Measurements from ENCODE around the gene MSANTD3. TPM values are rescaled to one million over a fixed set of nuclear protein-coding genes. Genes with fewer than 3 reads are reported as not detected.

MSANTD3 gene
- total and polyA plus RNA-seq, 2 of the 13 experiments (the other 11 are each of a cell fraction or from before 2014, with no cell fraction given): 10.1 to 19.2 TPM

DNA sequence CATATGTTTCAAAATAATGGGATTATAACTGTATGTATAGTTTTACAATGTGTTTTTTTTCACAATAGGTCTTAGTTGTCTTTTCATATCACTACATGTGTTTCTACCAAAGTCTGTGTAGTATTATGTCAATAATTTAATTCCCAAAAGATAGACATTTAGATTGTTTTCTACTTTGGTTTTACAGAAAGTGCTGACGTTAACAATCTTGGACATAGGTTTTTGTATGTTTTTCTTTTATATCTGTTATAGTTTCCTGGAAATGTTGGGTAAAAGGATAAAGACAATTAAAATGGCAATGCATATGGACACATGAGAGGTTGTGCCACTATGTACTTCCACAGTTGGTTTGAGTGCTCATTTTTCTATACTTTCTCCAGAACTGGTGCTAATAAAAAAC, 61.2 kb downstream of the MSANTD3 start:
- H4K20me1 ChIP-seq (ENCODE audit: insufficient read depth, low read length): no peaks in the 10 kb centered on the region
- CTCF ChIA-PET (ENCODE audit: low intra/inter-chr PET ratio, low total read pairs): no interaction called here
- peak; percentile 63 for TF ChIP-seq MAFF (IDR thresholded peaks at IDR 0.05; ENCODE audit: low read depth, low read length)
- no peak for TF ChIP-seq PRDM15 (CRISPR knock-in tag; IDR thresholded peaks at IDR 0.05)
- TF ChIP-seq MAFK (conservative IDR thresholded peaks at IDR 0.05 in 1 of 2, IDR thresholded peaks at IDR 0.05 in 1 of 2; ENCODE audit: low read length in 2 of 2): peak; percentile 61 to 82
- 81% methylated on average over 1 of the region's 1 CpG for WGBS (ENCODE audit: low lambda C conversion rate)
- ATAC-seq: no peak
- no peaks in the 10 kb centered on the region for H3K36me3 ChIP-seq (replicated peaks in 1 of 2; ENCODE audit: control insufficient read depth in 1 of 2, insufficient read depth in 2 of 2, low read length in 2 of 2)
- POLR2A ChIA-PET: no interaction called here
- BruUV-seq (replicated peaks): no TSS peak
- no peaks in the 10 kb centered on the region for H3K9me3 ChIP-seq (ENCODE audit: low read length)
- no peaks in the 10 kb centered on the region for H3K27me3 ChIP-seq (ENCODE audit: control insufficient read depth in 1 of 2, insufficient read depth in 2 of 2, low read length in 2 of 2)
- no peak for DNase-seq (ENCODE audit: low spot score)
- H2AFZ ChIP-seq (ENCODE audit: low read length): no peak overlapping the region
- H3K4me3 ChIP-seq (replicated peaks in 1 of 3; ENCODE audit: insufficient read depth in 1 of 3, low read depth in 2 of 3, low read length in 3 of 3): no peak overlapping the region
- H3K4me1 ChIP-seq (ENCODE audit: insufficient read depth, low read length): peaks cover 10% of the 10 kb centered on the region
- H3K4me2 ChIP-seq (ENCODE audit: low read depth, low read length): no peak overlapping the region
- no peak for FAIRE-seq
- intact Hi-C loops (cut with micrococcal nuclease; ENCODE audit: unreplicated experiment): no loop called here
- H3K27ac ChIP-seq (ENCODE audit: extremely low read length, insufficient read depth, low read length): no peak overlapping the region
- H3K9ac ChIP-seq (ENCODE audit: insufficient read depth, low read depth, low read length): no peak overlapping the region
- in situ Hi-C loops (cut with HindIII; ENCODE audit: extremely low pct_ligation_motif_present, low pct_unique_long_range_greater_than_20kb): no loop called here
- H3K79me2 ChIP-seq (ENCODE audit: insufficient read depth, low read length): no peaks in the 10 kb centered on the region

DNA sequence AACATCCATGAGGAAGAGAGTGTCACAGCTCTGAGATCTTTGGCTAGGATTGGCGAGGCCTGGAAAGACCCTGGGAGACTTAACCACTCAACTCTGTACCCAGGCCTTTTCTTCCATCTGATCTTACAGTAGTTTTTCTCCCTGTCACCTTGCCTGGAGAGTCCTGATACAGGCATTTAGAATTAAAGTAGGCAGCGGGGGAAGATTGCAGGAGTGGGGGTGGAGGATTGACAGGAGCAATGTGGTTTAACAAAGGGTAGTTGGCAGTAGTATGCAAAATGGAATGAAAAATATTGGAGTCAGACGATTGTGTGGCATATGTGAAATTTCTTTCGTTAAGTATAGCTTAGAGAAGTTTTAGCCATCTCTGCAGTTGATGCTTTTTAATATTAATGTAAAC, 62.9 kb downstream of the MSANTD3 start:
- Histone ChIP-seq H2AFZ (ENCODE audit: low read length) (no peak overlapping the region), H4K20me1 (ENCODE audit: insufficient read depth, low read length) (no peaks in the 10 kb centered on the region), H3K79me2 (ENCODE audit: insufficient read depth, low read length) (no peaks in the 10 kb centered on the region), H3K36me3 (replicated peaks in 1 of 2; ENCODE audit: control insufficient read depth in 1 of 2, insufficient read depth in 2 of 2, low read length in 2 of 2) (no peaks in the 10 kb centered on the region), H3K4me1 (ENCODE audit: insufficient read depth, low read length) (peaks cover 10% of the 10 kb centered on the region), H3K9me3 (ENCODE audit: low read length) (no peaks in the 10 kb centered on the region), H3K4me2 (ENCODE audit: low read depth, low read length) (no peak overlapping the region), H3K27ac (ENCODE audit: extremely low read length, insufficient read depth, low read length) (no peak overlapping the region), H3K9ac (ENCODE audit: insufficient read depth, low read depth, low read length) (no peak overlapping the region), H3K4me3 (replicated peaks in 1 of 3; ENCODE audit: insufficient read depth in 1 of 3, low read depth in 2 of 3, low read length in 3 of 3) (no peak overlapping the region), H3K27me3 (ENCODE audit: control insufficient read depth in 1 of 2, insufficient read depth in 2 of 2, low read length in 2 of 2) (no peaks in the 10 kb centered on the region)
- CTCF ChIA-PET (ENCODE audit: low intra/inter-chr PET ratio, low total read pairs): no interaction called here
- FAIRE-seq (no peak), DNase-seq (ENCODE audit: low spot score) (no peak), ATAC-seq (no peak)
- intact Hi-C loops (cut with micrococcal nuclease; ENCODE audit: unreplicated experiment) (no loop called here), in situ Hi-C loops (cut with HindIII; ENCODE audit: extremely low pct_ligation_motif_present, low pct_unique_long_range_greater_than_20kb) (no loop called here)
- POLR2A ChIA-PET: no interaction called here
- no TSS peak for BruUV-seq (replicated peaks)
- 72% methylated on average over 4 of the region's 4 CpGs for WGBS (ENCODE audit: low lambda C conversion rate)
- TF ChIP-seq CBX1 (IDR thresholded peaks at IDR 0.05; ENCODE audit: low read depth) (no peak), BRD4 (CRISPR knock-in tag; IDR thresholded peaks at IDR 0.05) (no peak), MEIS2 (CRISPR knock-in tag; IDR thresholded peaks at IDR 0.05) (no peak), SRSF4 (IDR thresholded peaks at IDR 0.05; ENCODE audit: low read depth, low read length, poor library complexity, severe bottlenecking) (no peak), TSC22D2 (CRISPR knock-in tag; IDR thresholded peaks at IDR 0.05; ENCODE audit: borderline replicate concordance) (no peak)
- TF ChIP-seq, protein P1, sequence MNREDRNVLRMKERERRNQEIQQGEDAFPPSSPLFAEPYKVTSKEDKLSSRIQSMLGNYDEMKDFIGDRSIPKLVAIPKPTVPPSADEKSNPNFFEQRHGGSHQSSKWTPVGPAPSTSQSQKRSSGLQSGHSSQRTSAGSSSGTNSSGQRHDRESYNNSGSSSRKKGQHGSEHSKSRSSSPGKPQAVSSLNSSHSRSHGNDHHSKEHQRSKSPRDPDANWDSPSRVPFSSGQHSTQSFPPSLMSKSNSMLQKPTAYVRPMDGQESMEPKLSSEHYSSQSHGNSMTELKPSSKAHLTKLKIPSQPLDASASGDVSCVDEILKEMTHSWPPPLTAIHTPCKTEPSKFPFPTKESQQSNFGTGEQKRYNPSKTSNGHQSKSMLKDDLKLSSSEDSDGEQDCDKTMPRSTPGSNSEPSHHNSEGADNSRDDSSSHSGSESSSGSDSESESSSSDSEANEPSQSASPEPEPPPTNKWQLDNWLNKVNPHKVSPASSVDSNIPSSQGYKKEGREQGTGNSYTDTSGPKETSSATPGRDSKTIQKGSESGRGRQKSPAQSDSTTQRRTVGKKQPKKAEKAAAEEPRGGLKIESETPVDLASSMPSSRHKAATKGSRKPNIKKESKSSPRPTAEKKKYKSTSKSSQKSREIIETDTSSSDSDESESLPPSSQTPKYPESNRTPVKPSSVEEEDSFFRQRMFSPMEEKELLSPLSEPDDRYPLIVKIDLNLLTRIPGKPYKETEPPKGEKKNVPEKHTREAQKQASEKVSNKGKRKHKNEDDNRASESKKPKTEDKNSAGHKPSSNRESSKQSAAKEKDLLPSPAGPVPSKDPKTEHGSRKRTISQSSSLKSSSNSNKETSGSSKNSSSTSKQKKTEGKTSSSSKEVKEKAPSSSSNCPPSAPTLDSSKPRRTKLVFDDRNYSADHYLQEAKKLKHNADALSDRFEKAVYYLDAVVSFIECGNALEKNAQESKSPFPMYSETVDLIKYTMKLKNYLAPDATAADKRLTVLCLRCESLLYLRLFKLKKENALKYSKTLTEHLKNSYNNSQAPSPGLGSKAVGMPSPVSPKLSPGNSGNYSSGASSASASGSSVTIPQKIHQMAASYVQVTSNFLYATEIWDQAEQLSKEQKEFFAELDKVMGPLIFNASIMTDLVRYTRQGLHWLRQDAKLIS (CRISPR knock-in tag; IDR thresholded peaks at IDR 0.05): no peak
- TF ChIP-seq, protein P2, sequence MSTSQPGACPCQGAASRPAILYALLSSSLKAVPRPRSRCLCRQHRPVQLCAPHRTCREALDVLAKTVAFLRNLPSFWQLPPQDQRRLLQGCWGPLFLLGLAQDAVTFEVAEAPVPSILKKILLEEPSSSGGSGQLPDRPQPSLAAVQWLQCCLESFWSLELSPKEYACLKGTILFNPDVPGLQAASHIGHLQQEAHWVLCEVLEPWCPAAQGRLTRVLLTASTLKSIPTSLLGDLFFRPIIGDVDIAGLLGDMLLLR (CRISPR knock-in tag; IDR thresholded peaks at IDR 0.05): no peak
